Stimulated activated CD8-positive, alpha-beta memory T cell treated with anti-CD3 and anti-CD28 coated beads, Interleukin-2, amount 100 ng/mL, for 1 hour (primary cell): ENCODE measurements around the gene RNF11.

Source experiments
- DNase-seq, 2 donors: peaks; one replicate each; pipeline ENCODE4 v3.0.0-alpha.2; 2020; ENCODE audit warnings: low read depth in 2 of 2

RNF11 gene

DNA sequence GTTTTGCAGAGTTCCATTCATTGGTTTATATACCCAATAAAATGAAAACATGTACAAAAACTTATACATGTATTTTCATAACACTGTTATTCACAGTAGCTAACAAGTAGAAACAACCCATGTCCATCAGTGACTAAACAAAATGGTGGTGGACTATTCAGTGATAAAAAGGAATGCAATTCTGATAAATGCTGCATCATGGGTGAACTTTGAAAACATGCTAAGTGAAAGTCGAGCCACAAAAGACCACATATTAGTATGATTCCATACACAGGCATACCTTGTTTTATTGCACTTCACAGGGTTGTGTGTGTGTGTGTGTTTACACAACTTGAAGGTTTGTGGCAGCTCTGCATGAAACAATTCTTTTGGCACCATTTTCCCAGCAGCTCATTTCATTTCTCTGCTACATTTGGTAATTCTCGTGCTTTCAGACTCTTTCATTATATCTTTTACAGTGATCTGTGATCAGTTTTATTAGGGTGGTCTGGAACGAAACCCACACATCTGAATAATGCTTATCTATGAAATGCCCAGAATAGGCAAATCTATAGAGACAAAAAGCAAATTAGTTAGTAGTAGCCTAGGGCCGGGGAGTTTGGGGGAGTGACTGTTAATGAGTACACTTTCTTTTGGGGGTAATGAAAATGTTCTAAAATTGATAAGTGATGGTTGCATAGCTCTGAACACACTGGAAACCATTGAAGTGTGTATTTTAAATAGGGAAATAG, 27.2 kb downstream of the RNF11 start:
- DNase-seq, result no peak

DNA sequence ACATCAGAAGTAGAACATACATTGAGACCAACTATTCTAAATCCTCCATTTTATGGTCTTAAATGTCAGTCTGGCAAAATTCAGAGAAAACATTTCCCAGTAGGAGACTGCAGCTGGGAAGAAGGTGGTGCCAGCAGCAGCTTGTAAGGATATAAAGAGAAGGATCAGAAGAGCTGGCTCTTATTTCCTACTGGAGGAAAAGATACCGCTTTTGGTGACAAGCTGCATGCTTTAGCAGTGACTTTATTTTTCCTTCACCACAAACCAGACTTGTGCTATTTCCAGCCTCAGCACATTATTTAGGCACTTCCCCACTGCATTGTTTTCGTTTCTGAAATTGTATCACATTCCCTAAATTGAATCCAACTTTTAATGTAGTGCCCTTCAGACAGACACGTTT, 28.4 kb downstream of the RNF11 start:
- no peak for DNase-seq

DNA sequence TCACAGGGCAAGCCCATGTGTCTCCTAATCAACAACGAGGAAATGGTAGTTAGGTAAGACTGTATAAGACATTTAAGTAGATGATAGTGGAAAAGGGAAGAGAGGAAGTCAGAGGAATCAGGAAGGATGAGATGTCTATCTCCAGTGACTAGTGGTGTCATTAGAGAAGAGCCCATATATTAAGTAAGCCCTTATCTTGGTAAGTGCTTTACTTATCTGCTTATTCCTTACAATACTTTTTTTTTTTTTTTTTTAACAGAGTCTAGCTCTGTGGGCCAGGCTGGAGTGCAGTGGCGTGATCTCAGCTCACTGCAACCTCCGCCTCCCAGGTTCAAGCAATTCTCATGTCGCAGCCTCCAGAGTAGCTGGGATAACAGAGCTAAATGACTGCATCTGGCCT, 29.5 kb downstream of the RNF11 start:
- DNase-seq, result no peak

DNA sequence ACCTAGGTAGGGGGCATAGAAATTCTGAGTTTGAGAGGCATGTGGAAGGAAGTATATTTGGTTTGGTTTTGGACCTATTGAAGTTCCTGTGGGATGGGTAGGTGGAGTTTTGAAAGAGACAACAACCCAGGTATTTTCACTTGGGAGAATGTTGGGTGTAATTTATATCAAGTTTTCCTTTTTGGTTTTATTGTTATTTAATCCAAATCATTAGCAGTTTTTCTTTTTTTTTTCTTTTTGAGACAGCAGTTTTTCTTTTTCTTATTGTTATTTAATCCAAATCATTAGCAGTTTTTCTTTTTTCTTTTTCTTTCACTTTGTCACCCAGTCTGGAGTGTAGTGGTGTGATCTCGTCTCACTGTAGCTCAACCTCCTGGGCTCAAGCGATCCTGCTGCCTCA, 30.1 kb downstream of the RNF11 start:
- DNase-seq, result no peak

DNA sequence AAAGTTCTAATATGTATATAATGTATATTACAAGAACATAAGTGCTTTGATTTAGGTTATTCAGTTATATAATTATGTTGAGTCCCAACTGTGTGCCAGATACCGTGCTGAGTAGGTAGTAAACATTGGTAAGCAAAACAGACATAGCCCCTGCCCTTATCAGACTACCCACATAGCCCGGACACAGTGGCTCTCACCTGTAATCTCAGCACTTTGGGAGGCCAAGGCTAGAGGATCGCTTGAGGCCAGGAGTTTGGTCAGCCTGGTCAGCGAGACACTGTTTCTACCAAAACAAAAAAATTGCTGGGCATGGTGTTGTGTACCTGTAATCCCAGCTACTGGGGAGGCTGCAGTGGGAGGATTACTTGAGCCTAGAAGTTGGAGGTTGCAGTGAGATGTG, 30.7 kb downstream of the RNF11 start:
- DNase-seq, result no peak

DNA sequence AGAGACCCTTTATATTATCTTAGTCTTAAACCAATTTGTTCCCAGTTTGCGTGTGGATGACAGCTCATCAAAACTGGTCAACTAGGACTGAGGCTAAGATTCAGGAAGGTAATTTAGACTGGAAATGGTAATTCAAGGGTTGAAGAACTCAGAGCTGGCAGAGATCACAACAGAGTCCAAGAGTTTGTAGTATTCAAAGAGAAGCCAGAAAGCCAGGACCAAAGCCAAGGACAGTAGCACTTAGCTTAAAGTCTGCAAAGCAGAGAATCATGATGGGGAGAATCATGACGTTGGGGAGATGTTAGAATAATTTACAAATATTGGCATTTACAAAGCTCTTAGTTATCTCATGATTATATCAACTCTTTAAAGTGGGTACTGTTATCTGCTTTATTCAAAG, 32.6 kb downstream of the RNF11 start:
- DNase-seq, result no peak

DNA sequence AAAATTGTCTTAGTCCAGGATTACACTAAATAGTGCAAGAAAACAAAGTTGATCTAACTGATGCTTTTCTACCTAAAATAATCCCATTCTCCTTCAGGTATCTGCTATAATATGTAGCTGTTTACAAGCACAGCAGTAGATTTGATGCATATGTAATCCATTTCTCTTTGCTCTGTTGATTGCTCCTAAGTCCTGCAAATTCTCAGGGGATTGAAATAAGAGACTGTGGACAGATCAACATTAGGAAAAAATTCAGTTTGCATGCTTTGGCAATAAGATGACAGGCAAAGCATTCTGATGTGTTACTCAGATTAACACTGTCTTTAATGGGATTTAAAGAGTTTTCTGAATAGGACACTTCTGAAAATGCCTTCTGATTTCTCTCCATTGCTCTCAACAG, 34.7 kb downstream of the RNF11 start:
- DNase-seq, result no peak

DNA sequence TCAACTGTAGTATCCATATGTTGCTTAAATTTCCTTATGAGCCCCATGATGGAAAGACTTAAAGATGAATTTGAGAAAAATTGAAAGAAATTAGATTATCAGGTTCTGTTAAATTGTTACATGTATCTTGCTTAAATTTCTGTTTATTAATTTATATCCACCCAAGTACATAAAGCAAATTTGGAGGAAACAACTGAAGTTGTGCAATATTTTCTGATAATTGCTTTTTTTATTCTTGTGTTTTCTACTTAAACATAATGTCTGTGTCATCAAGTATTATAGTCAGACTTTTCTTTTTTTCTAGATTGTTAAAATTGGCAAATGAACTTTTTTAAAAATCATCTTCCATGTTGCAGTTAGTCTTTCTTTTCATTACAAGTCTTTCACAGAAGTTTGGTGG, 36.8 kb downstream of the RNF11 start:
- no peak for DNase-seq

DNA sequence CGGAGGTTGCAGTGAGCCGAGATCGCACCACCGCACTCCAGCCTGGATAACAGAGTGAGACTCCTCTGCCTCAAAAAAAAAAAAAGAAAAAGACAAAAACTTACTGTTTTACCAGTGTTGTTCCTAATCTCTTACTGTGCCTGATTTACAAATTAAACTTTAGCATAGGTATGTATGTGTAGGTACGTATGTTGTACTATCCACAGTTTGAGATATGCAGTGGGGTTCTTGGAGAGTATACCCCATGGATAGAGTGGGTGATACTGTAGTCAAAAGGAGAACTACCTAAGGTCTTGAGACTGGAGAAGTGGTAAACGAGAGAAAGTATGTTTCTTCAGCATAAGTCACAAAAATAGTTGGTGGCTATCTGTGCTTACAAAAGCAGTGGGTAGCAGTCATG, 38.6 kb downstream of the RNF11 start:
- DNase-seq, result no peak

DNA sequence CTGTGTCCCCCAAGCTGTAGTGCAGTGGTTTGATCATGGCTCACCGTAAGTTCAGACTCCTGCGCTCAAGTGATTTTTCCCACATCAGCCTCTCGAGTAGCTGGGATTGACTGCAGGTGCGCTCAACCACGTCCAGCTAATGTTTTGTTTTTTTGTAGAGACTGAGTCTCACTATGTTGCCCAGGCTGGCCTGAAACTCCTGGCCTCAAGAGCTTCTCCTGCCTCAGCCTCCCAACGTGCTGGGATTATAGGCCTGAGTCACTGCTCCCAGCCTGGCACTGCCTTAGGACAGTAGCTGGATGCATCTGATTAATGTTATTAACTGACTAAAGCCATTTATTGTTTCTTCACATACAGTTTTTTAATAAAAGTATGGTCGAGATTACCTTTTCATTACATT, 40.2 kb downstream of the RNF11 start:
- no peak for DNase-seq

DNA sequence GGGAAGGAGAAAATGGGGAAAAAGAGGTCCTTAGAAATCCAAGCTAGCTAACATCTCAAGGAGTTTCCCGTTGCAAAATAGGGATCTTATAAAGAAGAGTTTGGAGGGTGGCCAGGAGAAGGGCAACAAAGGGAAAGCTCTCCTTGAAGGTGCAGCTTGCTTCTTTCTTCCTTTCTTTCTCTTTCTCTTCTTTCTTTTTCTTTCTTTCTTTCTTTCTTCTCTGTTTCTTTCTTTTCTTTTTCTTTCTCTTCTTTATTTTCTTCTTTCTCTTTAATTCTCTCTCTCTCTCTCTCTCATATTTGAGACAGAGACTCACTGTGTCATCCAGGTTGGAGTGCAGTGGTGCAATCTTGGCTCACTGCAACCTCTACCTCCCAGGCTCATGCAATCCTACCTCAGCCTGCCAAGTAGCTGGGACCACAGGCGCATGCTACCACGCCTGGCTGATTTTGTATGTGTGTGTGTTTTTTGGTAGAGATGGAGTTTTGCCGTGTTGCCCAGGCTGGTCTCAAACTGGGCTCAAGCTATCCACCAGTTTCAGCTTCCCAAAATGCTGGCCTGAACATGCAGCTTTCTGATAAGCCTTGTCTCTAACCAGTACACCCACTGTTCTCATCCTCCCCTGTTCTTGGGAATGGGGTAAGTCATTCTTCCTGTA, 44.4 kb downstream of the RNF11 start:
- DNase-seq, result no peak

DNA sequence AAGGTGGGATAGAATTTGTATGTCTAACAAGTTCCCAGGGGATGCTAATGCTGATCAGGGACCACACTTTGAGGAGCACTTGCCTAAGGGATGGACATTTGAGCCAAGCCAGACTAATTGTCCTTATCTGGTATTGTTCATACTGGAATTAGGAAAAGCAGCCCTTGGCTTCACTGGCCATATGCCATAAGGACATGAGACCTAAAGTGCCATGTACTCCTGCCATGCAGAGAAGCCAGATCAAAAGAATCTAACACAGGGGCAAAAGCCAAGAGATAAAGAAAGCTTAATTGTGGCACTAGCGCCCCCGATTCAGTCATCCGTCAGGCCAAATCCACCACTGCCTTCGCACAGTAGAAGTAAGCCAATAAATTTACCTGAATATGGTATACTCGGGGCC, 45.7 kb downstream of the RNF11 start:
- DNase-seq, result no peak

DNA sequence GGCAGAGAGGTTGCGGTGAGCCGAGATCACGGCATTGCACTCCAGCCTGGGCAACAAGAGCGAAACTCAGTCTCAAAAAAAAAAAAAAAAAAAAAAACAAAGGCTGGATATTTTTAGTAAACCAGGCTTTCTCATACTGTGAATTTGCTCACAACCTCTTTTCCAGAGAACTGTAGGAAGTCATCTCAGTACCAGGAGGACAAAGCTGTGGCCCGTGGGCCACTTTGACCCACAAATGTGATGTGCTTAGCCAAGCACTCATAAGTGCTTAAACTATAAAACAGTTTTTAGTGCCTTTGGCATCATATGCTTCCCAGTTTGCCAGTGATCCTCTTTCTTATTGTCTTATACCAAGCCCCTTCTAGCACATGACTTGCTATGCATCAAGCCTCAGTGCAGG, 46.5 kb downstream of the RNF11 start:
- DNase-seq, result no peak

DNA sequence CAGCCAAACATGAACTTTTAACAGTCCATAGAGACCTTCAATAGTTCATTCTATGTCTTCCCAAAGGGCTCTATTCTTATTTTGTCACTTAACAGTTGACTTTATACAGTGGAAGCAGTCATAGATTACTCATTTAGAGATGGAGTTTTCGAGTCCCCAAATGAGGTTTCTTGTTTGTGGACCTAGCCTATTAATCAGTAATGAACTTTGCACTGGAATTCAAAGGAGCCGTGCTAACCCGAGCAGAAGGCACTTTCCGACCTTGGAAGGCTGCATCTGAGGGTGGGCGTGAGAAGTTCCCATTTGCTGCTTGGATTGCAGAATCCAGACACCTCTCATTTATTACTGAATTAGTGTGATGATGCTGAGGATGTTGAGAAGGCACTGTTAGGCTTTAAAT, 47.9 kb downstream of the RNF11 start:
- no peak for DNase-seq

DNA sequence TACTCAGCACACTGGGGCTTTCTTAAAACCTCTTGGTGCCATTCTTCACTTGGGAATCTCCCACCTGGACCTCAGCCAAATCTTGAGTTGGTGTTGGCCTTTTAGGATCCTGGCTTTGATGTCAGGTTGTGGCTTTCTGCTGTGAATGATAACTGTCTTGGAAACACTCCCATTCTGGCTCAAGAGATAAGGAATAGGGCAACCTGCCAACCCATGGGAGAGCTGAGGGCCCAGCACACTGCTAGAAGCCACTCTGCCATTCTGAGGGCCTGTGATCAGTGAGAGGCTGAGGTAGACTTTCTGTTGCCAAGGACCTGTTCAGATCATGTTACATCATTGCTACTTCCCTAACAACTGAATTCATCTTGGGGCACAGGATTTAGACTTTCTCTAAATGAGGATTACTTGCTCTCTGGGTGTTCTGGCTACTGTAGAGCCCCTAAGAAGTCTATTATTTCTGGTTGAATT, 48.4 kb downstream of the RNF11 start:
- no peak for DNase-seq

DNA sequence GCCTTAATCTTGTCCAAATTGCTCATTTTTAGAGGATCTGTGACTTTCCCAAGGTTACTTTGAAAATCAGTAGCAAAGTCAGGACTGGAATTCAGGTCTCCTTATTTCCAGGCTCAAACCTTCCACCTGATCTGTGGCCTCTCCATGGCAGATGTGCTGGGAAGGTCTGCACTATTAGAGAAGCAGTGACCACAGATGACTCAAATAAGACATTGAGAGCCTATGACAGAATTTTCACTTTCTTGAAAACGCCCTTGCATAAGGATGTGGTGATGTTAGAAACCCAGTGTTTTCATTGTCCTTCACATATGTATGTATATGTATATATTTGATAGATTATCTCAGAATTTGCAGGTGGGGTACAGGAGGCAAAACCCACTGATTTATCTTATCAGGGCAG, 49.0 kb downstream of the RNF11 start:
- DNase-seq, result no peak

DNA sequence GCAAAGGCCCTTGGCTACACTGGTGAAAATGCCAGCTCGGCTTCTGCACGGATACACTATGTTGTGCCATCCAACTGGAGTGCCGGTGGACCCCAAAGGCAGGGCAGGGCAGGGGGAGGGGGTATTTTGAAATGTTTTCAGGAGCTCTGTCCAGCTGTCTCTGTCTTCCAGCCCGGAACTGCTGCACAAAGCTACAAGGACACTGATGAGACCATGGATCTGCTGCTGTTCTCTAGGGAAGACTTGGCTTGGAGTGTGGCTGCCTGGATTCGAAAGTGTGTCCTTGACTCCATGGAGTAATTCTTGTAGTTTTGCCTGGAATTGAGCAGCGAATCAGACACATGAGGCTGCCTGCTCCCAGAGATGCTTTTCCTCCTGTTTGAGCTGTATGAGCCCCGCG, 51.9 kb downstream of the RNF11 start:
- no peak for DNase-seq

DNA sequence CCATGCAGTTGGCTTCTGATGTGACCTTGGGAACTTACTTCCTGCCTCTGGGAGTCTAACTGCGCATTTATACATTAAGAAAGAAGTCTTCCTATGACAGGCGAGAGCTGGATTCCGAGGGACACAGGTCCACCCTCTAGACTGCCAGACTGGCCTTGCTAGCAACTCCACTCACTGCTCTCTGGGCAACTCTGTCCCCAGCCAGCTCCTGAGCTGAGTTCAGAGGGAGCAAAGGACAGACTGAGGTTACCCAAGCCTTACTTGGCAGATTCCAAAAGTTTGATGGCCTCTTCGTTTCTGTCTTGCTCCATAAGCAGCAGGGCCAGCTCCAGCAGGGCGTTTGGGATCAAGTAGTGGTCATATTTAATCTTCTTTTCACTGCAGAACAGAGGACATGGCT, 52.5 kb downstream of the RNF11 start:
- DNase-seq, result no peak

DNA sequence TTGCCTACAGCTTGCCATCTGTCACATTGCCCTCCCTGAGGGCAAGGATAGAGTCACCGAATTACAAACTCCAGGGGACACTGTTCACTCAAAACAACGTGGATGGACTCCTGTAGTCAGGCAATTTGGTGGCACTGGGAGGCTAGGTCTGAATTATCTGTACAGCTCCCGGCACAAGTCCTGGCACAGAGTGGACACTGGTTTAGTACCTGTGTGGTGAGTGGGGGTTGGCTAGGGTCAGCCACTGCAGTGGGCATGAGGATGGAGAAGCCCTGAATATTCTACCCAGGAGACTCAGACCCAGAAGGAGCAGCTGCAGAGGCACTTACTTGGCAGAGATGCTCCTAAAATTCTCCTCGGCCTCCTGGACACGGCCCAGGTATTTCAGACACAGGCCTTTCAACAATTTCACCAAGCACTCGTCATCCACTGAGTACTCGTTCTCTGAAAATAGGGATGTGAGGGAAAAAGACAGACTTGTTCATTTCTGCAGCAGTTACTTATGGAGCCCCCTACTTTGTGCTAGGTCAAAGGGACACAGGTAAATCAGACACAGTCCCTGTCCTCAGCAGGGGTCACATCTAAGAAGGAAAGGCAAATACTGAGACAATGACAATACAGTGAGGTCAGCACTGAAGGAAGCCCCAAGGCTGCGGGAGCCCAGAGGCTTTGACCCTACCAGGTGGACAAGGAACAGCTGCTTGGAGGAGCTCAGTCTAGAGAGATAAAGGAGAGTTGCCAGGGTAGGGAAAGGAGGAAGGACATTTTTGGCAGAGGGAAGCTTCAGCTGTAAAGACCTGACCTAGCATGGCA, 53.8 kb downstream of the RNF11 start:
- DNase-seq, result no peak

DNA sequence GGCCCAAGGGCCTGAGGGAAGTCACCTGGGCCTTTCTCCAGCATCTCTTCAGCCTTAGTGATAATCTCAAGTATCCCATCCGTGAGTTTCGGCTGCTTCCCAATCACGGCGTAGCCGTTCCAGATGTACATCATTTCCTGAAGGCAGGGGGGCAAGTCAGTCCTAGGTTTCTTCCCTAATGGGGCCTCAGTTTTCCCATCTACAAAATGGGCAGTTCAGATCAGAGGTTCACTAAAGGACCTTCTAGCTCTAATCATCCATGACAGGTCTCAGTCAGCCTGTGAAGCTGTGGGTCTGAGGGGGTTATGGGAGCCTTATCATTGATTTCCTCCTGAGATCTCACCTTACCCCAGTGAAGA, 54.4 kb downstream of the RNF11 start:
- no peak for DNase-seq

DNA sequence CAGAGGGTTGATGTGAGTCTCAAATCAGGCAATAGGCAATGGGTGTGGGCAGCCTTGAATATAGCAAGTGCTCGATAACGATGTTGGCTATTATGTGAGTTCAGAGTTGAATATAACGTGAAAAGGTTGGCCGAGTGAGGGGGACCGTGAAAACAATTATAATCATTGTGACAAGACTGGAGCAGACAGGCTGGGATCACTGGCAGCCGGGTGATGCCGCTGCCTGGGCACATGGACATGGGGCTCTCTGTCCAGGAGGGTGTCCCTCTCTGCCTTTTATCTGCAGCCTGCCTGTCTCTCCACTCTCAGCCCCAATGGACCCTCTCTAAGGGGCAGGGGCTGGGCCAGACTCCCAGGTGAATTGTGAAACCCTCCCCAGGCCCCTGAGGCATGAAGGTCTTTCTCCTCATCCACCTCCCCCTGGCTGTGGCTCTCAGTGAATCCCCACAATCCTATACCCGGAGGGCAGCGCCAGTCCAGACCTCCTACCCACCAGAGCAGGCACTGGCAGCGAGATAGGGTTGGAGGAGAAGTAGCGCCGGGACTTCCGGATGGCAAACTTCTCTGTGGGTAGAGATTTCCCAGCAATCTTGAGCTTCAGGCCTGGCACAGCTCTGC, 57.9 kb downstream of the RNF11 start:
- no peak for DNase-seq

DNA sequence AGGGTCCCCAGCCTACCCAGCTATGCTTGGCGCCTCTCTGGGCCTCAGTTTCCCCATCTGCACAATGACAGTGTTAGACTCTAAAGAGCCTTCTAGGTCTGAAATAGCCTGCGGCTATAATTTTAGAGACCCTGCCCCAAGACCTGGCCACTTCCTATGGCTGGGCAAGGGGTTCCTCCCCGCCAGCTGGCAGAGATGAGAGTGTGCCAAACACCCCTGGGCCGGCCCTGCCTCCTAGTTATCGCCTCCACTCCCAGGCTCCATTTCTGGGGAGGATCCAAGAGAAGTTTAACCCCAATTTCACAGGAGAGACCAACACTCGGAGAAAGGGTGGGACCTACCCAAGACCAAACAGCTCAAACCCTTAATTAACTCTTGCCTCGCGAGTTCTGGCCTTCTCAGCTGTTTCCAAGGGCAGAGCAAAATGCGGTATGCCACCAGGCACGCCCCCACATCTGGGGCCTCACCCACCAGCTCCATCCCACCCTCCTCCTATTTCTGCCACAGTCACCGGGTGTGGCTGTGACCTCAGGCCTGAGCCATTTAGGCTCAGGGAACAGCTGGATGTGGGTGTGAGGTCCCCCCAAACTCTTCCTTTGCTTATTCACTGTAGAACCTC, 58.6 kb downstream of the RNF11 start:
- no peak for DNase-seq
